A673 (cell line): ENCODE measurements around the gene CUL4A.

Source experiments
- EZH2 ChIP-seq: fragments of 200-600 bp; sonication (generic); IDR thresholded peaks from 2 replicates; pipeline ENCODE4 v1.6.1; 2017; ENCODE audit warnings: borderline replicate concordance, low read depth, mild to moderate bottlenecking, mixed read lengths, antibody characterized with exemption, low read length; ENCODE audit not compliant: poor library complexity, severe bottlenecking
- TF ChIP-seq, protein P1 (sequence below): fragments of 300-800, 200-600 bp; sonication (generic); conservative IDR thresholded peaks from 2 replicates; pipeline ENCODE4 v1.5.1; 2017; ENCODE audit warnings: low read depth, mild to moderate bottlenecking, antibody characterized with exemption, low read length, moderate library complexity, mixed read lengths

DNA sequence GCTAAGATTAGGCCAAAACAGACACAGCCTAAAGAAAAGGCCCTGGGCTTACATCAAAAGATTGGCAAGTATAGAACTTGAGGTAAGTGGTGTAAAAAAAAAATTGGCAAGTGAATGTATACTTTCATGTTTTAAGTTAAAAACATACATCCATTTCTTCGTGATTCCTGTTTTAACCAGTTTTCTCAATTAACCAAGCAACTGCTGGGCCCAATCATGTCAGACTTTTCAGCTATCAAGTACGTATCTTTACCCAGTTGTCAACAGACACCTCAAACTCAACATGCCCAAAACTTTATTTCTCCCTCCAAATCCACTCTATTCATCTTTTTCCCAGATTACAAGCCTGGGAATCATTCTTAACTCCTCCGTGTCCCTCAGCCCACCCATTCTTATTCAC is 2.0 kb upstream of the CUL4A start:
- TF ChIP-seq EZH2: no peak
- TF ChIP-seq, protein P1, sequence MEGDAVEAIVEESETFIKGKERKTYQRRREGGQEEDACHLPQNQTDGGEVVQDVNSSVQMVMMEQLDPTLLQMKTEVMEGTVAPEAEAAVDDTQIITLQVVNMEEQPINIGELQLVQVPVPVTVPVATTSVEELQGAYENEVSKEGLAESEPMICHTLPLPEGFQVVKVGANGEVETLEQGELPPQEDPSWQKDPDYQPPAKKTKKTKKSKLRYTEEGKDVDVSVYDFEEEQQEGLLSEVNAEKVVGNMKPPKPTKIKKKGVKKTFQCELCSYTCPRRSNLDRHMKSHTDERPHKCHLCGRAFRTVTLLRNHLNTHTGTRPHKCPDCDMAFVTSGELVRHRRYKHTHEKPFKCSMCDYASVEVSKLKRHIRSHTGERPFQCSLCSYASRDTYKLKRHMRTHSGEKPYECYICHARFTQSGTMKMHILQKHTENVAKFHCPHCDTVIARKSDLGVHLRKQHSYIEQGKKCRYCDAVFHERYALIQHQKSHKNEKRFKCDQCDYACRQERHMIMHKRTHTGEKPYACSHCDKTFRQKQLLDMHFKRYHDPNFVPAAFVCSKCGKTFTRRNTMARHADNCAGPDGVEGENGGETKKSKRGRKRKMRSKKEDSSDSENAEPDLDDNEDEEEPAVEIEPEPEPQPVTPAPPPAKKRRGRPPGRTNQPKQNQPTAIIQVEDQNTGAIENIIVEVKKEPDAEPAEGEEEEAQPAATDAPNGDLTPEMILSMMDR: no peak
